ENCODE data around the gene ARMCX4. TPM values are rescaled to one million over a fixed set of nuclear protein-coding genes. Genes with fewer than 3 reads are reported as not detected.
A peak's percentile ranks its signal among the peaks of the same experiment; 100 is the strongest.

The ARMCX4 gene
- polyA plus RNA-seq (2013), result 9.3 TPM

DNA sequence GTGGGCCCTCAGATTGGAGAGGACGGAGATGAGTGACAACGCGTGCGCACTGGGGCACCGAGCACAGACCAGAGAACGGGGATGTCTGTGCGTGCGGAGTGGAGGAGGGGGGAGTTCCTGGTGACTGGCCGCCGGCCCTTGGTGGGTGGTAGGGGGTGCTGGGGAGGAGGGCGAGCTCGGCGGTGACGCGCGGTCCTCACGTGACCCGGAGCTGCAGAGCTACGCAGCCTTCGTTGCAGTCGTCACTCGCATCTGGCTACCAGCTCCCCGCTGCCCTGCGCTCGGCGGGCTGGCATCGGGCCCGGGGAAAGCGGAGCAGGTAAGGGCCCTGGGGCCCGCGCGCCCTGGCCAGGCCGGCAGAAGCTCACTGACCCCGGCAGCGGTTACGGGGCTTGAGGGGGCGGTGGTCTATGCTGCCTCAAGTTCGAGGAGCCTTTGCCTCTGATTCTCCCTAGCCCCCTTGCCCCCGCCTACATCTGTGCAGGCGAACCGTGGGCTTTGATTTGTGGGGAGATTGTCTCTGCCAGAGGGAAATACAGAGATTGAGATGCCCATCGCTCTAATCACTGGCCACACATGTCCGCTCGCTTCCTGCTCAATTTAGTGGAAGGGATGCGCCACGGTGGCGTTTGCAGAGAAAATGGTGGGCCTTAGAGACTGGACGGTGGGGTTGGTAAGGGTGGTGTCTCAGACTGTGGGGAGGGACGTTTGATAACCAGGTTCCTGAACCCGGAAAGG is at the start of gene ARMCX4:
ARMCX4 (plus strand) TSS at position 245 of the 738 bp plus-strand sequence. CDS start 3,134 bp downstream, outside the sequence.
- H3K27ac ChIP-seq (ENCODE audit: insufficient read depth in 1 of 2, low read depth in 1 of 2, low read length in 2 of 2, poor library complexity in 1 of 2, severe bottlenecking in 2 of 2), result no peak within 1 kb of the TSS

DNA sequence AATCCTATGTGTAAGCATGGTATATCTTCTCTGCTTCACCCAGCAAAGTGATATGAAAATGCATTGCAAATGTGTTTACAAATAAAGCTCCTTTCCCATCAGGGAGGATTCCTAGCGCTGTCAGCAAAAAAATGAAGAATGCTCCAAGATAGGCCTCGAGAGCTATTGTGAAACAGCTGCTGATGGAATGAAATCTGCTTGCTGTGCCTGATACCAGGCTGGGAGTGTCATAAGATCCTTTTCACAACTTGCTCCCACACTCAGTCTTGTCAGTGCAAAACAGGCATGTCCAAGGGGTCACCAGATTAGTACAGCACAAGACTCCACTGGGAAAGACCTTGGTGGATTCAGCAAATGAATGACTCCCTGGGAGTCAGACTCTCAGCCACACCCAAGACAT is 43.2 kb upstream of the ARMCX4 start:
- no peak overlapping the region for H3K4me3 ChIP-seq (ENCODE audit: control insufficient read depth in 1 of 7, extremely low read depth in 1 of 7, insufficient read depth in 4 of 7, low read depth in 2 of 7, low read length in 6 of 7)
- H3K9me3 ChIP-seq (ENCODE audit: control extremely low read depth in 1 of 5, control insufficient read depth in 4 of 5, insufficient read depth in 2 of 5, low read depth in 1 of 5, low read length in 4 of 5), result peaks cover 0 to 12% (median 5%) of the 10 kb centered on the region in 5 experiments
- 85% methylated on average over 2 of the region's 2 CpGs for WGBS (ENCODE audit: insufficient coverage)
- peaks cover 0 to 30% (median 9%) of the 10 kb centered on the region in 4 experiments for H3K36me3 ChIP-seq (ENCODE audit: control insufficient read depth in 4 of 4, insufficient read depth in 4 of 4, low read length in 3 of 4)
- DNase-seq, result no peak
- POLR2A ChIA-PET, result no interaction called here
- H3K4me1 ChIP-seq (ENCODE audit: control extremely low read depth in 1 of 4, control insufficient read depth in 4 of 4, insufficient read depth in 4 of 4, low read length in 3 of 4), result no peaks in the 10 kb centered on the region
- H3K27me3 ChIP-seq (replicated peaks in 2 of 5; ENCODE audit: control insufficient read depth in 4 of 5, insufficient read depth in 5 of 5, low read length in 4 of 5), result no peaks in the 10 kb centered on the region
- CTCF ChIA-PET, result no interaction called here
- H3K27ac ChIP-seq (ENCODE audit: insufficient read depth in 1 of 2, low read depth in 1 of 2, low read length in 2 of 2, poor library complexity in 1 of 2, severe bottlenecking in 2 of 2), result no peak overlapping the region

More for the DNA sequence above, at the start of gene ARMCX4:
- ChIA-PET CTCF (no interaction called here), POLR2A (no interaction called here)
- 30% methylated on average over 36 of the region's 50 CpGs for WGBS (ENCODE audit: insufficient coverage)
- DNase-seq, result peak; percentile 55 to 85 (median 81)
- Histone ChIP-seq H3K4me1 (ENCODE audit: control extremely low read depth in 1 of 4, control insufficient read depth in 4 of 4, insufficient read depth in 4 of 4, low read length in 3 of 4) (peaks cover 0 to 8% (median 1%) of the 10 kb centered on the region in 4 experiments), H3K4me3 (ENCODE audit: control insufficient read depth in 1 of 7, extremely low read depth in 1 of 7, insufficient read depth in 4 of 7, low read depth in 2 of 7, low read length in 6 of 7) (peak within 1 kb of the TSS; percentile 19 to 71 (median 25)), H3K27me3 (replicated peaks in 2 of 5; ENCODE audit: control insufficient read depth in 4 of 5, insufficient read depth in 5 of 5, low read length in 4 of 5) (no peaks in the 10 kb centered on the region), H3K9me3 (ENCODE audit: control extremely low read depth in 1 of 5, control insufficient read depth in 4 of 5, insufficient read depth in 2 of 5, low read depth in 1 of 5, low read length in 4 of 5) (no peaks in the 10 kb centered on the region), H3K36me3 (ENCODE audit: control insufficient read depth in 4 of 4, insufficient read depth in 4 of 4, low read length in 3 of 4) (no peaks in the 10 kb centered on the region)

GRCh38 chrX:101449279-101449678 is 36.0 kb upstream of the ARMCX4 start:
- Histone ChIP-seq H3K9me3 (ENCODE audit: control extremely low read depth in 1 of 5, control insufficient read depth in 4 of 5, insufficient read depth in 2 of 5, low read depth in 1 of 5, low read length in 4 of 5) (peaks cover 0 to 4% (median 0%) of the 10 kb centered on the region in 5 experiments), H3K36me3 (ENCODE audit: control insufficient read depth in 4 of 4, insufficient read depth in 4 of 4, low read length in 3 of 4) (peaks cover 0 to 15% (median 1%) of the 10 kb centered on the region in 4 experiments), H3K27me3 (replicated peaks in 2 of 5; ENCODE audit: control insufficient read depth in 4 of 5, insufficient read depth in 5 of 5, low read length in 4 of 5) (no peaks in the 10 kb centered on the region), H3K4me1 (ENCODE audit: control extremely low read depth in 1 of 4, control insufficient read depth in 4 of 4, insufficient read depth in 4 of 4, low read length in 3 of 4) (no peaks in the 10 kb centered on the region), H3K4me3 (ENCODE audit: control insufficient read depth in 1 of 7, extremely low read depth in 1 of 7, insufficient read depth in 4 of 7, low read depth in 2 of 7, low read length in 6 of 7) (no peak overlapping the region), H3K27ac (ENCODE audit: insufficient read depth in 1 of 2, low read depth in 1 of 2, low read length in 2 of 2, poor library complexity in 1 of 2, severe bottlenecking in 2 of 2) (no peak overlapping the region)
- no CpG with 5 or more reads among the region's 1 CpG for WGBS (ENCODE audit: insufficient coverage)
- no peak for DNase-seq
- ChIA-PET CTCF (interaction anchor here (1.5 kb wide), 1 partner anchor 12 kb away, joined by 4 read pairs; no protein-coding TSS in a partner anchor), POLR2A (no interaction called here)

DNA sequence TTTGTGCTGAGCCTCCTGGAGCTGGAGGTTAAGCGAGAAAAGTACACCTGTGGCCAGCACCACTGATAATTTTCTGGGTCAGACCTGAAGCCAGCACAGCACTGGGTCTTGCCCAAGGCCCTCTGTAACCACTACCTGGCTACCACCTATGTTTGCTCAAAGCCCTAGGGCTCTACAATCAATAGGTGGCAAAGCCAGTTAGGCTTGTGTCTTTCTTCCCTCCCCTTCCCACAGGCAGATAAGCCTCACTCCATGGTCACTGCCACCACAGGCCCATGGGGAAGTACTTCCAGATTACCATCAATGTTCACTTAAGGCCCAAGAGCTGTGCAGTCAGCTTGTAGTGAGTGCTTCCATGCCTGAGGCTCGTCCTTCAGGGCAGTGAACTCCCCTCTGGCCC is 35.2 kb upstream of the ARMCX4 start:
- DNase-seq, result peak in 1 of 3 donors; percentile 20
- Histone ChIP-seq H3K4me1 (ENCODE audit: control extremely low read depth in 1 of 4, control insufficient read depth in 4 of 4, insufficient read depth in 4 of 4, low read length in 3 of 4) (no peaks in the 10 kb centered on the region), H3K27ac (ENCODE audit: insufficient read depth in 1 of 2, low read depth in 1 of 2, low read length in 2 of 2, poor library complexity in 1 of 2, severe bottlenecking in 2 of 2) (no peak overlapping the region), H3K4me3 (ENCODE audit: control insufficient read depth in 1 of 7, extremely low read depth in 1 of 7, insufficient read depth in 4 of 7, low read depth in 2 of 7, low read length in 6 of 7) (no peak overlapping the region), H3K9me3 (ENCODE audit: control extremely low read depth in 1 of 5, control insufficient read depth in 4 of 5, insufficient read depth in 2 of 5, low read depth in 1 of 5, low read length in 4 of 5) (peaks cover 0 to 4% (median 0%) of the 10 kb centered on the region in 5 experiments), H3K27me3 (replicated peaks in 2 of 5; ENCODE audit: control insufficient read depth in 4 of 5, insufficient read depth in 5 of 5, low read length in 4 of 5) (no peaks in the 10 kb centered on the region), H3K36me3 (ENCODE audit: control insufficient read depth in 4 of 4, insufficient read depth in 4 of 4, low read length in 3 of 4) (peaks cover 0 to 15% (median under 1%) of the 10 kb centered on the region in 4 experiments)
- 70% methylated on average over 2 of the region's 2 CpGs for WGBS (ENCODE audit: insufficient coverage)
- POLR2A ChIA-PET, result interaction anchor here (0.6 kb wide), 1 partner anchor 107 kb away, joined by 3 read pairs; no protein-coding TSS in a partner anchor
- CTCF ChIA-PET, result interaction anchor here (1.5 kb wide), 1 partner anchor 11 kb away, joined by 4 read pairs; no protein-coding TSS in a partner anchor

GRCh38 chrX:101450961-101451360 is 34.3 kb upstream of the ARMCX4 start:
- whole genome bisulfite sequencing (ENCODE audit: insufficient coverage), result 39% methylated on average over 2 of the region's 2 CpGs
- Histone ChIP-seq H3K9me3 (ENCODE audit: control extremely low read depth in 1 of 5, control insufficient read depth in 4 of 5, insufficient read depth in 2 of 5, low read depth in 1 of 5, low read length in 4 of 5) (peaks cover 0 to 4% (median 0%) of the 10 kb centered on the region in 5 experiments), H3K4me1 (ENCODE audit: control extremely low read depth in 1 of 4, control insufficient read depth in 4 of 4, insufficient read depth in 4 of 4, low read length in 3 of 4) (no peaks in the 10 kb centered on the region), H3K27me3 (replicated peaks in 2 of 5; ENCODE audit: control insufficient read depth in 4 of 5, insufficient read depth in 5 of 5, low read length in 4 of 5) (no peaks in the 10 kb centered on the region), H3K36me3 (ENCODE audit: control insufficient read depth in 4 of 4, insufficient read depth in 4 of 4, low read length in 3 of 4) (peaks cover 0 to 11% (median 0%) of the 10 kb centered on the region in 4 experiments), H3K27ac (ENCODE audit: insufficient read depth in 1 of 2, low read depth in 1 of 2, low read length in 2 of 2, poor library complexity in 1 of 2, severe bottlenecking in 2 of 2) (no peak overlapping the region), H3K4me3 (ENCODE audit: control insufficient read depth in 1 of 7, extremely low read depth in 1 of 7, insufficient read depth in 4 of 7, low read depth in 2 of 7, low read length in 6 of 7) (no peak overlapping the region)
- CTCF ChIA-PET, result no interaction called here
- POLR2A ChIA-PET, result no interaction called here
- DNase-seq, result peak in 1 of 3 donors; percentile 10

DNA sequence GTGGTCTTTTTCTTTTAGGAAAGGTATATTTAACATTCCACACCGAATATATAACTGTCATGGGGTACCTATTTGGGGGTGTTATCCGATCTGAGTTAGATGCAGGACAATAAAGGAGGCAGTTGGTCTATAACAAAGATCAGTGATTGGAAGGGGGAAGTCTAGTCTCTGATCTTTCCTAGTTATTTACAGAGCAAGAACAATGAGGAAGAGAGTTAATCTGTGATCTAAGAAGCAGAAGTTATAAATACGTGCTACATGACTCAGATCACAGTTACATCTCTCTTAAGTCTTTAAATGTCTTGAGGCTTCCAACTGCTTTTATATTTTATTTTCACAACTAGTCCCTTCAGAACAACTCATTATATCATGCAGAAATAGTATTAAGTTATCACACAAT is 33.2 kb upstream of the ARMCX4 start:
- Histone ChIP-seq H3K4me1 (ENCODE audit: control extremely low read depth in 1 of 4, control insufficient read depth in 4 of 4, insufficient read depth in 4 of 4, low read length in 3 of 4) (no peaks in the 10 kb centered on the region), H3K36me3 (ENCODE audit: control insufficient read depth in 4 of 4, insufficient read depth in 4 of 4, low read length in 3 of 4) (peaks cover 0 to 11% (median 0%) of the 10 kb centered on the region in 4 experiments), H3K27ac (ENCODE audit: insufficient read depth in 1 of 2, low read depth in 1 of 2, low read length in 2 of 2, poor library complexity in 1 of 2, severe bottlenecking in 2 of 2) (no peak overlapping the region), H3K27me3 (replicated peaks in 2 of 5; ENCODE audit: control insufficient read depth in 4 of 5, insufficient read depth in 5 of 5, low read length in 4 of 5) (no peaks in the 10 kb centered on the region), H3K9me3 (ENCODE audit: control extremely low read depth in 1 of 5, control insufficient read depth in 4 of 5, insufficient read depth in 2 of 5, low read depth in 1 of 5, low read length in 4 of 5) (peaks cover 0 to 4% (median 0%) of the 10 kb centered on the region in 5 experiments), H3K4me3 (ENCODE audit: control insufficient read depth in 1 of 7, extremely low read depth in 1 of 7, insufficient read depth in 4 of 7, low read depth in 2 of 7, low read length in 6 of 7) (no peak overlapping the region)
- no CpG with 5 or more reads among the region's 3 CpGs for WGBS (ENCODE audit: insufficient coverage)
- CTCF ChIA-PET, result no interaction called here
- DNase-seq, result peak in 2 of 3 donors; percentile 44 to 59
- POLR2A ChIA-PET, result no interaction called here

DNA sequence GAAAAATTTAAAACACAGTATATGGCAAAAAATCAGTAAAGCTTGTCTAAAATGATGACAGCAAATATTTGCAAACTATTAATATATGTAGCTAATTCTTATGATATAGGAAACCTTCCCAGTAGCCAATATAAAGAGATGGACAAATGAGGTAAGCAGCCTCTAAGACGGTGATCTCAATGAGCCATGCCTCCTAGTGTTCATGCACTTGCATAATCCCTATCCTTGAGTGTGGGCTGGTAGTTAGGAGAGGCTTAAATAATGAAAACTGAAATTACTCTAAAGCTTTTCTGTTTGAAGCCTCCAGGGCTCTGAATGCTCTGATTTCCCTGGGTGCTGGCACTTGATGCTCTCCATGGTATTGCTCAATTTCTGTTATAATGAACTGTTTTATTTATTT is 24.6 kb upstream of the ARMCX4 start:
- no peak for DNase-seq
- Histone ChIP-seq H3K9me3 (ENCODE audit: control extremely low read depth in 1 of 5, control insufficient read depth in 4 of 5, insufficient read depth in 2 of 5, low read depth in 1 of 5, low read length in 4 of 5) (no peaks in the 10 kb centered on the region), H3K4me1 (ENCODE audit: control extremely low read depth in 1 of 4, control insufficient read depth in 4 of 4, insufficient read depth in 4 of 4, low read length in 3 of 4) (no peaks in the 10 kb centered on the region), H3K27me3 (replicated peaks in 2 of 5; ENCODE audit: control insufficient read depth in 4 of 5, insufficient read depth in 5 of 5, low read length in 4 of 5) (no peaks in the 10 kb centered on the region), H3K36me3 (ENCODE audit: control insufficient read depth in 4 of 4, insufficient read depth in 4 of 4, low read length in 3 of 4) (peaks cover 0 to 2% (median 0%) of the 10 kb centered on the region in 4 experiments), H3K4me3 (ENCODE audit: control insufficient read depth in 1 of 7, extremely low read depth in 1 of 7, insufficient read depth in 4 of 7, low read depth in 2 of 7, low read length in 6 of 7) (no peak overlapping the region), H3K27ac (ENCODE audit: insufficient read depth in 1 of 2, low read depth in 1 of 2, low read length in 2 of 2, poor library complexity in 1 of 2, severe bottlenecking in 2 of 2) (no peak overlapping the region)
- POLR2A ChIA-PET, result no interaction called here
- CTCF ChIA-PET, result interaction anchor here (1.4 kb wide), 1 partner anchor 11 kb away, joined by 4 read pairs; no protein-coding TSS in a partner anchor
- WGBS (ENCODE audit: insufficient coverage), result 83% methylated on average over 1 of the region's 1 CpG
